Hematopoietic multipotent progenitor cell treated with erythropoietin and hydrocortisone succinate and interleukin-3 and kit ligand, for 6 days (in vitro differentiated cells): ENCODE measurements around the gene ASB4.
"Not testable (repeated sequence)": the region's sequence is repeated elsewhere in the genome, so short reads cannot be mapped to it uniquely, and the experiment has no call there.

Source experiments
- DNase-seq: peaks from one replicate; pipeline ENCODE4 v3.0.0-alpha.2; 2015

The ASB4 gene

DNA sequence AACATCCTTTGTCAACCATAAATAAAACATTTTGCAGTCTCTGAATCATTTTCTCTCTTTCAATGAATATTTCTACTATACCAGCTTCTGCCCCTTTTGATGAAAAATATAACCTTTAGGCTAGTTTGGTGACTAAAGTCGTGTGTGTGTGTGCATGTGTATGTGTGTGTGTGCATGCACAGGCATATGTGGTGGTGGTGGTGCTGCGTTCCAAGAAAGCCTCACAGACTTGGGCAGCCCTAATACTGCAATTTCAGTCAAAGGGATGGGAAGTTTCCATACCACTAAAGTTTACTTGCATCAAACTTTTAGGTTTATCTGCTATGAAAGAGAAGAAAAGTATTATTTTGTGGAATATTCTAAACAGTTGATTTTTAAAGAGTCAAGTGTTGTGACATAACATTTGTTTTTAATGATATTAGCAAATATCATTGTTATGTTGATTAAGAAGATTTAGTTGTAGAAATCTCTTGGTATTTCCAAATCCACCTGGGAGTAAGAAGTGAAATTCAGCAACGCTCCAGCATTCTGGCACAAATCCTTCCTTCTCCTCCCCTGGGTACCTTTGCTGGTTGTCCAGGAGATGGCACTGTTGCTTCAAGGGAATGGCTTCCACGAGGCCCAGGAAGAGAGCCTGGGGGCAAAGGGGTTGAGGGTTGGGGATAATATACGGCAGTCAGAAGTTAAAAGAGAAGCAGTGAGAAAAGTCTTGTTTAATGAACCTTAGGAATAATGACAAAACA, 41.5 kb downstream of the ASB4 start:
- DNase-seq, result peak; percentile 75

DNA sequence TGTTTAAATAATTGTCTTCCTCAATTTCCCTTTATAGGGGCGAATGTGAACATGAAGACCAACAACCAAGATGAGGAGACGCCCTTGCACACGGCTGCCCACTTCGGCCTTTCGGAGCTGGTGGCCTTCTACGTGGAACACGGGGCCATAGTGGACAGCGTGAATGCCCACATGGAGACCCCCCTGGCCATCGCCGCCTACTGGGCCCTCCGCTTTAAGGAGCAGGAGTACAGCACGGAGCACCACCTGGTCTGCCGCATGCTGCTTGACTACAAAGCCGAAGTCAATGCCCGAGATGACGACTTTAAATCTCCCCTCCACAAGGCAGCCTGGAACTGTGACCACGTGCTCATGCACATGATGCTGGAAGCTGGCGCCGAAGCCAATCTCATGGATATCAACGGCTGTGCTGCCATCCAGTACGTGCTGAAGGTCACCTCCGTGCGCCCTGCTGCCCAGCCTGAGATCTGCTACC, 42.1 kb downstream of the ASB4 start:
- no peak for DNase-seq

DNA sequence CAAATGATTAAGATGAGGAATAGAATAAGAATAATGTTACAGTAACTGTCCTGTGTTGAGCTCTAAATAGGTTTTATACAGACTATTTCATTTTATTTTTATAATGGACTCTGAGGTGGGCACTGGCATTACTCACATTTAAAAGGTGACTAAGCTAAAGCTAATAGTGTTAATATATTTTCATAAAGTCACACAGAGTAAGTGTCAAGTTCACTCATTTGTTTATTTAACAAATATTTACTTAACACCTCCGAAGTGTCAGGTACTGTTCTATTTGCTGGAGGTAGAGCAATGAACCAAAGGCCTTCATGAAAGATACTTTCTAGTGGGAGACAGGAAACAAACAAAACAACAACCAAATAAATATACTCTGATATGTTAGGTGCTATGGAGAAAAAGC, 44.0 kb downstream of the ASB4 start:
- DNase-seq, result no peak

DNA sequence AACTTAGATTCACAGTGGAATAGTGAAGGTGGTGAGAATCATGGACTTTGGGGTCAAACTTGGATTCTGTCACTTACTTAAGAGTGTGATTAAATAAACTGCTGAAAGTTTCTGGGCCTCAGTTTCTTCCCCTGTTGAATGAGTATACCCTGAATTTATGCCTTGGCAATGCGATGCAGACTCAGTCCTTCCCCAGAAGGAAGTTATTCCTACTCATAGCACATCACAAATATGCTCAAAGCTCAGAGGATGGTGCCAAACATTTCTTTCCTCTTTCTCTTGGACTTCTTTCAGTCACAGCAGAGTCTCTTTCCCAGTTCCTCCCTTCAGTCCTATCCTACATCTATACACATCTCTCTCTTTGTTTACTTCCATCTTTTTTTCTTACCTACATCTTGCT, 45.1 kb downstream of the ASB4 start:
- DNase-seq, result no peak

DNA sequence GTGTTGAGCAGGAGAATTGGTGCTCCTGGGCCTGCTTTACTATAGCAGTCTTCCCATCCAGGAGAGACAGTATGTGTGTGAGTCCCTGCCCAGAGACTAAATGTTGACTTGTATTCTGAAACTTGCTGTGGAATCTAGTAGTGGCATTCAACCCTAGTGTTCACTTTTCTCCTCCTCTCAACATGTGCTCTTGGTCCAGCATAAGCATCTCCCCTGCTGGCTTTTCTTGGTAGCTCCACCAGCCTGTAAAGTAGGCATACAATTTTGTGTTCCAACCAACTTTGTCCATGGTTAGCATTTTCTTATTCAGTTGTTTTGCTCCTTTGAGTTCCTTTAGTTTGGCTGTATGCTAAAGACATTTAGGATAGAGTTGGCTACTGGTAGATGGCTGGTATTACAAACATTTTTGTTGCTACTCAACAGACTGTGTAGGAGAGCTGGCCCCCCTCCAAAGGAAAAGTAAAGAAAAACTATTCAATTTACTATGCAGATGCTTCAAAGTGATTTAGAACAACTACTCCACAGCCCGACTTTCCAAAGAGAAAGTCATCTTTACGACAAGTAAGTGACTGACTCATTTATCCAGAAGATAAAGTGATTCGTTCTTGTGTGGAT, 46.0 kb downstream of the ASB4 start:
- no peak for DNase-seq

DNA sequence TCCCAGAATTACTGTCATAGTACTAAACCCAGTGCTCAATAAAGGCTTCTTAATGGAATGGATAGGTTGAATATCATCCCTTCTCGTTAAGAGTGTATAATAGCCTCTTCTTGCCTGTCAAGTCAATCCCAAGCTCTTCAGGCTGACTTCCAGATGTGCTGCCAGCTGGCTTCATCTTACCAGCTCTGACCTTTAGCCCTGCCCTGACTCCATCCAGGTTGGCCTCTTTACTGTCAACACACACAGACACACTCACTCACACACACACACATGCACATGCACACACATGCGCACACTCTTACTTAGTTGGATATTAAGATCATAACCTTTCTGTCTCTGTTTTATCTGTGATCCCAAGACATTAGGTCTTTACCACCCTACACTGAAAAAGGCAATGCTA, 49.1 kb downstream of the ASB4 start:
- no peak for DNase-seq

DNA sequence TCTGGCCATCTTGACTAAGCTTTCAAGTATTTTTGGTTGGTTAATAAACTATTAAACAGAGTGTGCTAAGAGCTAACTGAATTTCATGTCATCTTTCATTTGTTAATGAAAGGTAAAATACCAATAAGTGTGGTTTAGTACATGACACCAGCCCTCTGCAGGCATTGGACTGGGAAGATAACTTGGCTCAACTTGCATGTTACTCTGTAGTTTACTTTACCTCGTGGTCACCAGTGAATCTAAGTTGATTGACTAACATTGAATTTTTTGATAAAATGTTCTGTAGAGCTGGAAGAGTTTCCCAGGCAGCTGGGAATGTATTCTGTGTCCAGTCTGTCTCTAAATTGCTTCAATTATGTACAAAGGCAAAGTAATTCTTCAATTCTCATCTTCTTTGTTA, 49.9 kb downstream of the ASB4 start:
- no peak for DNase-seq

DNA sequence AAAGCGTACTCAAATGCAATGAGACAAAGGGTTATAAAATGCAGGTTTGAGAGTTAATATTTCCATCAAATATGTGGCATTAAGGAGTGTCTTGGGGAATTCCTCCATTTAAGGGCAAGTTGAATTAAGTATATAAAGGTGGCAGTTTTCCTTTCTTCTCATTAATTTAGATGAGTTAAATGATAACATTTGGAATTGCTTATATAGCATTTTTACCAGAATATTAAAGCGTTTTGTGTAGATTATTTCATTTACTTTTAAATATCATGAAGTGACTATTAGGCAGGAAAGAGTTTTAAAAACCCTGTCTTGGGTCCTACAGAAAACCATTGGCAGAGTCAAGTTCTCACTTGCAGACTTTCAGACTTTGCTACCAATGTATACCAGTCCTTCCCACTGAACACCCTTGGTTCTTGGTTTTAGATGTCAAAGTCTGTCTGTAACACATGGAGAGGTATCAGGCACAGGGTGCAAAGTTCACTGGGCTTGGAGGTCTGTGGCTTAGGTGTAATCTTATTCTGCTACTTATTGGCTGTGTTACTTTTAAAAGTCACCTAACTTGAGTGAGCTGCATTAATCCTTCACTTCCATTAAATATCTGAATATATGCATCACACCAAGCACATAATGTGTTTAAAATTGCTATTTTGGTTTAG, 51.0 kb downstream of the ASB4 start:
- no peak for DNase-seq

DNA sequence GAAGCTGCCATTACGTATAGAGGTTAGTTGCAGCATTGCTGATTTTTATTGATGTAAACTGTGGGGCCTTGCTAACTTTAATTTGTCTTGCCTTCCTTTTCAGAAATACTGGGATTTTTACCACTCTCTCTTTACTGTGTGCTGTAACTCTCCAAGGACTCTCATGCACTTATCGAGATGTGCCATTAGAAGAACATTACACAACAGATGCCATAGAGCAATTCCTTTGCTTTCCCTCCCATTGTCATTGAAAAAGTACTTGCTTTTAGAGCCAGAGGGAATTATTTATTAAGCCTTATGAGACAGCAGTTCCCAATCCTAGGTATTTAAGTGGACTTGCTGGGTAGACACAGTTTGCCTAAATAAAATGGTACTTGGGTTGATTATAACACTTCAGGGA, 51.7 kb downstream of the ASB4 start:
- no peak for DNase-seq

DNA sequence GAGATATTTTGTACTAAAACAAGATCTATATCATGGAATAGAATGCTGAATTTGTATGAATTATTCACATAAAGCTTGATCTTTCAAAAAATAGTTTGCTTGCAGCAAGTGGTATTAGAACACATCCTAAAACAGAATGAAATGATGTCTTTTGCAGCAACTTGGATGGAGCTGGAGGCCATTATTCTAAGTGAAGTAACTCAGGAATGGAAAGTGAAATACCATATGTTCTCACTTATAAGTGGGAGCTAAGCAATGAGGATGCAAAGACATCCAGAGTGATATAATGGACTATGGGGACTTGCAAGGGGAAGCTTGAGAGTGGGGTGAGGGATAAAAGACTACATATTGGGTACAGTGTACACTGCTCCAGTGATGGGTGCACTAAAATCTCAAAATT, 53.7 kb downstream of the ASB4 start:
- no peak for DNase-seq

DNA sequence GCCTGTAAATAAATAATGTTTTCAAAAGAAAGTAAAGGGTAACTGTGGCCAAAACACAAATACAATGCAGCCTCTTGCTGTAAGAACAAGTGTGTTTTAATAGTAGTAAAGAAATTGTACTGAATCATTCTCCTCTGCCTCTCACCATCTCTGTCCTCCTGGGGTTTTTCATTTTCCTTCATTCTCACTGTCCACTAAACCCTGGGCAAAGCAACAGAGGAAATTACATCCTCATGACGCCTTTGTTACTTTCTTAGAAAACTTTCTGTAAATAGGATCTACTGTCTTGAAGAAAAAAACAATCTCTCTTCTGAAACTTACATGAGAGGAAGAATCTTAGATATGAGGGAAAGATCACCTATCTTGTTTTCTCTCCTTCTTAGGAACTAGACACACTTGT, 54.6 kb downstream of the ASB4 start:
- DNase-seq, result no peak

DNA sequence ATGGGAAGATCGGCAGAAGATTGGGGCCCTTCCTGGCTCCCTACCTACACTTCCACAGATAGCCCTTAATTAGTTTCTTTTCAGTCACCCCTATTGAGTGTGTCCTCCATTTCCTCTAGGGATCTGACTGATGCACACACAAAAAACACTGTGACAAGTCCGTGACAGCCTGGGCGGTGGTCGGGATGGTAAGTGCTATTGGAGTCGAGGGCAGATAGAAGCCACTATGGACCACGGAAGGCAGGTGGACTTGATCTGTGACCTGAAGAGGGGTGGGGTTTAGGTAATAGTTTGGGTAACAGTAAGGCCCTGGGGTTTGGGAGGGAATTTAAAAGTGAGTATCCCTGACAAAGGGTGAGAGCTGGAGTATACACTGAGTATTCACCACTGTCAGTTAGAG, 57.6 kb downstream of the ASB4 start:
- DNase-seq, result no peak

DNA sequence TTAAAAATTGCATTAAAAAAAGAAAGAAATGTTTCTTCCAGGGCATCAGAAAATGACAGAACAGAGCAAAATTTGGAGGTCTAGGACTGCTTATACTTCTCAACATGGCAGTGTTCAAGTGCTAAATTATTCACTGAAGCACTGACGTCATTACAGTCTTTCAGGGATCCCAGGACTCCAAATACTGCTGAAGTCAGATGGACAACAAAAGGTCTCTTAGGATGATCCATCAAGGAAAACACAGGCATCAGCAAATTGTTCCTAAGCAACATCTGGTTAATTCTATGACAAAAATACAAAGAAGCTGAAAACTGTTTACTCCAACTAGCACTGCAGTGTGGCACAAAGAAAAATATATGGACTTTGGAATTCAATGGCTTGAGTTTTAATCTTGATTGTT, 58.4 kb downstream of the ASB4 start:
- DNase-seq, result no peak

DNA sequence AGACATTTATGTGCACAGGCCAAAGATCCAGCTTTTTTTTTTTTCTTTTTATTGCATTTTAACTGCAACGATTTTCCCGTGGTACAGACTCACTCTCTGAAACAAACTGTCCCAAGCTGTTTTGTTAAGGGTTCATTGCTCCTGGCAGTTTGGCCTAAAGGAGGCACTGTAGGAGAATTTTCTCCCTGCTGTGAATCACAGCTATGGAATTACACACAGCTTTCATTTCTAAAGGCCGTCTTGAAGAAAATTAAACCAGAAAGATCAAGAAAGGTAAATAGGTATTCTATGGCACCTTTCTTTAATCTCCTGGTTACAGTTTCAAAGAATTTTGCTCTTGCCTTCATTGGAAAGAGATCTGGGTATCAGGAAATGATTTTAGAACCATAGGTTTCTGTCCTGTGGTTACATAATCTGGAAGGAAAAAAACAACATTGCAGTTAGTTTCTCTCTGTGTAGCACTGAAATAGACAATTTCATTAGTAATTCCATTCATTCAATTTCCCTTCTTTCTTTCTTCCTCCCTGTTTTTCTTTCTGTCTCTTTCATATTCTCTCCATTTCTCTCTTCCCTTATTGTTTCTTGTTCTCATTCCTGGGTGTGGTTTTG, 59.4 kb downstream of the ASB4 start:
- peak; percentile 7 for DNase-seq

DNA sequence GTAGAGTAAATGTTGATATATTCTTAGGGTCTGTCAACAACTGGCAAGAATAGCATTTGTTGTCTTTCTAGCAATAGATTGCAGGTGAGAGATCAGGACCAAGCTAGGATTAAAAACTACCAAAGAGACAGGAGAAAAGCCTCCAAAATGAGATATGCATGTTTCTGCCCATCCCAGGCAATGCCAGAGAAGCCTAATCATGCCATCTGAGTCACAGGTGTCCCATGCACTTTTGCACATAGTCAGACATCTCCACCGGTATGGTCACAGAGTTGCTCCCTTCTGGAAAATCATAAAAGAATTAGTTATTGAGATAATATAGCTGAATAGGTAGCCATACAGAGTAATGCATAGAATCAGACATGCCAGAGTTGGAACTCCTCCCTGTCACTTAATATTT, 59.9 kb downstream of the ASB4 start:
- no peak for DNase-seq

DNA sequence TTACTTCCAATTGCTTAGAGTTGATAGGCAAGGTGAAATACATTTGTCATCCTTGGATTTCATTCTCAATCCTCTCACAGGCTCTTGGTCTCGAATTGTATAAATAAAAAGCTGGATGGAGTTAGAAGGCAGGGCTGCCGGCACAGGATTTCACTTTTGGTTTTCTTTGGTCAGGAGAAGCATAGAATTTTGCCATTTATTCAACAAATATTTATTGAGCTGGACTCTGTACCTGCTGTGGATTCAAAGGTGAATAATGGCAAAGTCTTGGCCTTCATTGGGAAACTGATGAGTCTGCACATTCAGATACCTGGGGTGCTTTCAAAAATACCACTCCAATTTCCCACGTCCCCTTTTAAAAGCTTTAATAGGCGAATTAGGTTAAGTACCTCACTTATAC, 60.9 kb downstream of the ASB4 start:
- DNase-seq, result no peak

DNA sequence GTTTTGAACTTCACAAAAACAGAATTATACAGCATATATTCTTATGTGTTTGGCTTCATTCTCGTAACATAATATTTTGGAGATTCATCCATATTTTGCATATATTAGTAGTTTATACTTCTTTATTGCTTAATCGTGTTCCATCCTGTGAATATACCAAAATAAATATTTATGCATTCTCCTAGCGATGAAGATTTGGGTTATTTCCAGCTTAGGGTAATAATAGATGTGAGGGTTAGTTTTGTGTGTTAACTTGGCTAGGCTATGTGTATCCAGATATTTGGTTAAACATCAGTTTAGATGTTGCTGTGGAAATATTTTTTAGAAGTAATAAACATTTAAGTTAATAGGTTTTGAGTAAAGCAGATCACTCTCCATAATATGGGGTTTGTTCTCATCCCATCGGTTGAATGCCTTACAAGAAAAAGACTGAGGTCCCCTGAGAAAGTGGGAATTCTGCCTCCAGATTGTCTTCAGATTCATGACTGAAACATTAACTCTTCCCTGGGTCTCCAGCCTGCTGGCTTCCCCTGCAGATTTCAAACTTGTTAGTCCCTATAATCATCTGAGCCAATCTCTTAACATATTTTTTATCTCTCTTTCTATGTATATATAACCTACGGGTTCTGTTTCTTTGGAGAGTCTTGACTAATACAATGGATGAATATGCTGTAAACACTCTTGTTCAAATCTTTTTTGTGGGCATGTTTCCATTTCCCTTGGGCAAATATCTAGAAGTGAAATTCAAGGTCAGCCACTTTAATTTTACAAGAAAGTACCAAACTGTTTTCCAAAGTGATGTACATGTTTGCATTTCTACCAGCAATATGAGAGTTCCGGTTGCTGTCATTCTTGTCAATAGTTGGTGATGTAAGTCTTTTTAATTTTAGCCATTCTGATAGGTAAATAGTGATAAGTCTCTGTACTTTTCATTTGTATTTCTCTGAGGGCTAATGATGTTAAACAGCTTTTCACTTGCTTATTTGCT, 61.9 kb downstream of the ASB4 start:
- no peak for DNase-seq

DNA sequence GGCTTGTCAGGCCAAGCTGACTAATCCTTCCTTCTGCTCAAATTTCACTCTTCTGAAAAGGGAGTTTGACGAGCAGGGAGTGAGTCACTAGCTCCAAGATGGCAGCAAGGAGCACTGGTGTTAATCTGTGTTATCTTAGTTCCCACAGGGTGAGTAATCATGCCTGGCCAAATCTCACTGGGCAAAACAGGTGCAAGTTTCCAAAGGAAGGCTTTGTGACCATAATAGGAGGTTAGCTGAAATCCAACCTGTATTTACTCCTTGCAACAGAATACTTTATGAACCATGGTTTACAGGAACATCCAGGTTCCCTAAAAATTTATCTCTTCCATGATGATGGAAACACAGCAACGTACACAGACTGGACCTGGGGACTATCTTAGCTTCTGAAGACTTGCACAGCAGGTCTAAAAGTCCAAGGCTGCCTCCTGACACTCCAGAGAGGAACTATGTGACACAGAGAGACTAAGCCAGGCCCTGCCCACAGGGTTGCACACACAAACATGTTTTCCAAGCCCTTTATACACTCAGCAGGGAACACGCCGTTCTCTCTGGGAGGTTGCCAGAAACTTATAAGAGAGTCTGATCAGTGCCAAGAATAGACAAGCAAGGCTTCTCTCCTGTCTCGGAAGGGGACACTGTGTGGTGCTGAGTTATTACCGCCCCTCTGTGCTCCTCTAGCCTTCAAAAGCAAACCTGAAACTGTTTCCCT, 64.2 kb downstream of the ASB4 start:
- peak; percentile 2 for DNase-seq

DNA sequence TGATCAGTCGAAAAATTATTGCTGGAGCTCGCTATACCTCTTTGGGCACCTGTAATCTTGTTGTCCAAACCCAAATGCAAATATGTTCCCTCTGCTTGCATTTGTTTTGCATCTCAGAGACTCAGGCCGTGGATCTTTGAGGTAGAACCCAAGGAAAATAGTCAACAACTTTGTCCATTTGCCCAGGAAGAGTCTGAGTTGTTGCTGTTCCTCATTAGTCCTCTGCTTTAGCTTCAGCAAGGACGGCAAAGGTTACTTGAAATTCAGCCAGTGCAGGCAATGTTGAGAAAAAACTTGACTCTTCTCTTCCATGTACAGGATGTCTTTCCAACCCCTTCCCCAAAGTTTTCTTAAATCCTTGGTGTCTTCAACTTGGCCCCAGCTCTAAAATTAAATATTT, 64.8 kb downstream of the ASB4 start:
- DNase-seq, result no peak

DNA sequence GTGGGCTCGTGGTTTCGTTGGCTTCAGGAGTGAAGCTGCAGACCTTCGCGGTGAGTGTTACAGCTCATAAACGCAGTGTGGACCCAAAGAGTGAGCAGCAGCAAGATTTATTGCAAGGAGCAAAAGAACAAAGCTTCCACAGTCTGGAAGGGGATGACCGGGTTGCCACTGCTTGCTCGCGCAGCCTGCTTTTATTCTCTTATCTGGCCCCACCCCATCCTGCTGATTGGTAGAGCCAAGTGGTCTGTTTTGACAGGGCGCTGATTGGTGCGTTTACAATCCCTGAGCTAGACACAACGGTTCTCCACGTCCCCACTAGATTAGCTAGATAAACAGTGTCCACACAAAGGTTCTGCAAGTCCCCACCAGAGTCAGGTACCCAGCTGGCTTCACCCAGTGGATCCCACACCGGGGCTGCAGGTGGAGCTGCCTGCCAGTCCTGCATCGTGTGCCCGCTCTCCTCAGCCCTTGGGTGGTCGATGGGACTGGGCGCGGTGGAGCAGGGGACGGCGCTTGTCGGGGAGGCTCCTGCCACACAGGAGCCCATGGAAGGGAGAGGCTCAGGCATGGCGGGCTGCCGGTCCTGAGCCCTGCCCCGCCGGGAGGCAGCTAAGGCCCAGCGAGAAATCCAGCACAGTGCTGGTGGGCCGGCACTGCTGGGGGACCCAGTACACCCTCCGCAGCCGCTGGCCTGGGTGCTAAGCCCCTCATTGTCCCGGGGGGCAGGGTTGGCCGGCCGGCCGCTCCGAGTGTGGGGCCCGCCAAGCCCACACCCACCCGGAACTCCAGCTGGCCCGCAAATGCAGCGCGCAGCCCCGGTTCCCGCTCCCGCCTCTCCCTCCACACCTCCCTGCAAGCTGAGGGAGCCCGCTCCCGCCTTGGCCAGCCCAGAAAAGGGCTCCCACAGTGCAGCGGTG, 66.5 kb downstream of the ASB4 start:
- not testable (repeated sequence) for DNase-seq

DNA sequence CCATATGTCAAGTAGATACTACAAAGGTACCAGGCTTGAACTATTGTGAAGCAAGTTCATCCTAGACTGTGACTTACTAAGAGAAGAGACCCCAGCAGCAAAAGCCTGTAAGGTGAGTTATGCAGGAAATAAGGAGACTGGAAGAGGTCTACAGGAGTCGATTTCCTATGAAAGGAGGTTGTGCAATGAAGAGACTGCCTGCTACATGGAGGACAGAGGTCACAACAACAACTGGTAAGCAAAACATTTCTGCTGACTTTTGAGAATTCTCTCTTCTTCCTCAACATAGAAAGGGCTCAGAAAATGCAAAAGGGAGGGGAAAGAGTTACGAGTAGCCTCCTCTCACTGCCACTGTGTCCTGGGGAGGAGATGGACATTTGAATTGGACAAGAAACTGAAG, 68.2 kb downstream of the ASB4 start:
- no peak for DNase-seq
